Thyroid gland (tissue), 4 donors: ENCODE data around the gene CHMP4B. TPM values are rescaled to one million over a fixed set of nuclear protein-coding genes. Genes with fewer than 3 reads are reported as not detected.

Experiments used
- DNase-seq, 2 donors: peaks; one replicate each; pipeline ENCODE4 v3.0.0-alpha.2; 2019
- H3K27ac ChIP-seq, 3 donors: fragments of 200-600 bp; sonication (generic); 1 replicate in 2 of 3; 2 replicates in 1 of 3; pipeline ENCODE4 v1.5.1; 2016 to 2019; ENCODE audit warnings: mild to moderate bottlenecking in 1 of 3, moderate library complexity in 1 of 3
- H3K27me3 ChIP-seq: fragments of 200-600 bp; sonication (generic); one replicate; pipeline ENCODE4 v1.5.1; 2019
- H3K36me3 ChIP-seq, 2 donors: fragments of 200-600 bp; sonication (generic); one replicate each; pipeline ENCODE4 v1.5.1; 2016 to 2019
- H3K4me1 ChIP-seq, 2 donors: fragments of 200-600 bp; sonication (generic); one replicate each; pipeline ENCODE4 v1.5.1; 2017 to 2019
- H3K4me3 ChIP-seq, 3 donors: fragments of 200-600 bp; sonication (generic); replicated peaks in 1 of 3; 1 replicate in 2 of 3; 2 replicates in 1 of 3; pipeline ENCODE4 v1.5.1; 2016; ENCODE audit warnings: mild to moderate bottlenecking in 1 of 3
- H3K9me3 ChIP-seq: fragments of 200-600 bp; sonication (generic); one replicate; pipeline ENCODE4 v1.5.1; 2017
- CTCF ChIP-seq, 6 experiments: fragments of 200-600 bp in 3 of 6; fragments of 450-650 bp in 3 of 6; sonication (generic) in 3 of 6; IDR thresholded peaks; one replicate each; pipeline ENCODE4 v1.5.1; 2016 to 2019; ENCODE audit warnings: antibody characterized with exemption in 6 of 6, mild to moderate bottlenecking in 2 of 6, inconsistent platforms in 1 of 6, moderate library complexity in 1 of 6
- POLR2A ChIP-seq, 2 donors: fragments of 450-650 bp; IDR thresholded peaks; one replicate each; pipeline ENCODE4 v1.6.1; 2017; ENCODE audit warnings: antibody characterized with exemption in 2 of 2, mild to moderate bottlenecking in 2 of 2, moderate library complexity in 1 of 2
- WGBS, 2 donors: methylation state at CpG; one replicate each; pipeline ENCODE4 v1.1.5; 2017; 5-methylcytosine and 5-hydroxymethylcytosine counted together
- intact Hi-C: fragments of 100-400 bp; cut with DNase I; formaldehyde crosslinking; loops from one replicate; pipeline ENCODE4 v1.15.1; 2023
- total RNA-seq, 4 donors: library from RNA; depleted of rRNA; stranded (reverse); fragments of >200 nt; gene quantifications; one replicate each; pipeline ENCODE4 v1.2.3, GENCODE V29; 2016

CHMP4B gene
- total RNA-seq, 4 donors from 2014 or later, result 70.3 to 93.5 (median 85.7) TPM

- DNase-seq, result no peak
- Histone ChIP-seq H3K4me3 (no peak overlapping the region), H3K27ac (peak overlapping the region in 1 of 3 donors; percentile 3), H3K9me3 (no peaks in the 10 kb centered on the region), H3K27me3 (no peaks in the 10 kb centered on the region), H3K4me1 (peaks cover 44 to 65% of the 10 kb centered on the region in 2 donors), H3K36me3 (no peaks in the 10 kb centered on the region)
- no peak for TF ChIP-seq CTCF (IDR thresholded peaks at IDR 0.05)
- TF ChIP-seq POLR2A (IDR thresholded peaks at IDR 0.05), result no peak
- WGBS, 2 donors, result 40 to 52% methylated on average over 5 of the region's 5 CpGs
- intact Hi-C loops, result no loop called here
Observed at GRCh38 chr20:33817411-33817810, 6.3 kb downstream of the CHMP4B start.

DNA sequence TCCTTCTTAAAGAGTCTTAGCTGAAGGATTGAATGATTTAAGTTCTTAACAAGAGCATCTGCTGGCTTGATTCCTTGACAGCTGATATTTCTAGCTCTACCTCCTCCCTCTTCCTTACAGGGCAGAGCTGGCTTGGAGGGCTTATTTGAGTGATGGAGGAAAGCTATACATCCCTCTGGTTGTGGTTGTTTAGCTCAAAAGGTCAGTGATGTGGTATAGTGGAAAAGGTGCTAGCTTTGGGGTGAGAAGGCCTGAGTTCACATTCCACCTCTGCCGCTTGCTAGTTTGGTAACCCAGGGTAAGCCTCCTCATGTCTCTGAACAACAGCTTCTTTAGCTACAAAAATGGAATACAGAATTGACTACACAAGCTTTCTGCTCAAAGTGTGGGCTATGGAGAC, 8.3 kb downstream of the CHMP4B start:
- Histone ChIP-seq H3K27ac (peak overlapping the region; percentile 5 to 37 (median 18)), H3K36me3 (no peaks in the 10 kb centered on the region), H3K9me3 (no peaks in the 10 kb centered on the region), H3K4me3 (no peak overlapping the region), H3K4me1 (peaks cover 27 to 63% of the 10 kb centered on the region in 2 donors), H3K27me3 (no peaks in the 10 kb centered on the region)
- WGBS, 2 donors, result 92 to 100% methylated on average over 1 of the region's 1 CpG
- DNase-seq, result no peak
- intact Hi-C loops, result no loop called here
- TF ChIP-seq CTCF (IDR thresholded peaks at IDR 0.05) (no peak), POLR2A (IDR thresholded peaks at IDR 0.05) (no peak)

DNA sequence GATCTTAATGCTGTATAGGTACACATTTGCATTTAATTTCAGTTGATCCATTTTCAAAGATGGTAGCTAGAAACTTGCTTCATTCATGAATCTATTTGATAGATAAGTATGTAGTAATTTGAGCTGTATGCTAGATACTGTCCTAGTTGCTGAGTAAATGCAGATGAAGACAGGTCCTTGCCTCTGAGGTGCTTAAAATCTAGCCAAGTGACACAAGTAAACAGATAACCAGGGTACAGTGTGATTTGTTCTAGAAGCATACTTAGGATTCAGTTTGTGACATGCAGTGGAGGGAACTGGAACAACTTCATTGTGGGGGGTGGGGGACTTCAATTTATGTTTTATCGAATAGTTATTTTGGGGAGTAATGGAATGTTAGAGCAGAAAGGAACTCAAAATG, 9.2 kb downstream of the CHMP4B start:
- WGBS, 2 donors, result 82 to 84% methylated on average over 1 of the region's 1 CpG
- Histone ChIP-seq H3K27ac (peak overlapping the region; percentile 37 to 41 (median 40)), H3K4me1 (peaks cover 27 to 64% of the 10 kb centered on the region in 2 donors), H3K36me3 (no peaks in the 10 kb centered on the region), H3K9me3 (no peaks in the 10 kb centered on the region), H3K4me3 (no peak overlapping the region), H3K27me3 (no peaks in the 10 kb centered on the region)
- no peak for DNase-seq
- intact Hi-C loops, result no loop called here
- no peak for TF ChIP-seq CTCF (IDR thresholded peaks at IDR 0.05)
- TF ChIP-seq POLR2A (IDR thresholded peaks at IDR 0.05), result no peak

GRCh38 chr20:33821270-33821836, 10.2 kb downstream of the CHMP4B start:
- Histone ChIP-seq H3K9me3 (no peaks in the 10 kb centered on the region), H3K36me3 (no peaks in the 10 kb centered on the region), H3K27me3 (no peaks in the 10 kb centered on the region), H3K4me1 (peaks cover 37 to 74% of the 10 kb centered on the region in 2 donors), H3K27ac (no peak overlapping the region), H3K4me3 (no peak overlapping the region)
- TF ChIP-seq CTCF (IDR thresholded peaks at IDR 0.05), result no peak
- TF ChIP-seq POLR2A (IDR thresholded peaks at IDR 0.05), result no peak
- WGBS, 2 donors, result 36 to 79% methylated on average over 4 of the region's 4 CpGs
- intact Hi-C loops, result no loop called here
- peak in 1 of 2 donors; percentile 26 for DNase-seq

DNA sequence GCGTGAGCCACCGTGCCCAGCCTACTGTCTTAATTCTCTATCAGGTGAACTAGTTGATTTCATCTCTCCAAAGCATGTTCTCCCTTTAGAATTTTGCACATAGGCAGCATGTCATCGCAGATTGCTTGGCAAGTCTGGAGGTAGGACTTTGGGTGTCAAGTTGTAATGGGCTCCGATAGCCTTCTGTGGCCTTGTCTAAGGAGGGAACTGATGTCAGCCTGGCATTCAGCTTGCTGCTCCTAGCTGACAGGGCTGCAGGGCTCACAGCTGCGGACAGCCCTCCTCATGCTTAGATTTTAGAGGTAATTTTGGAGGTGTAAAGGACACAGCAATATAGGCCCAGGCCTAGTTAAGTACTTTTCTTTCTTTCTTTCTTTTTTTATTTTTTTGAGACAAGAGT, 11.3 kb downstream of the CHMP4B start:
- Histone ChIP-seq H3K27ac (no peak overlapping the region), H3K36me3 (no peaks in the 10 kb centered on the region), H3K27me3 (no peaks in the 10 kb centered on the region), H3K4me3 (no peak overlapping the region), H3K4me1 (peaks cover 39 to 77% of the 10 kb centered on the region in 2 donors), H3K9me3 (no peaks in the 10 kb centered on the region)
- WGBS, 2 donors, result 94% methylated on average over 5 of the region's 5 CpGs
- DNase-seq, result no peak
- intact Hi-C loops, result no loop called here
- TF ChIP-seq POLR2A (IDR thresholded peaks at IDR 0.05) (no peak), CTCF (IDR thresholded peaks at IDR 0.05) (no peak)
